ENCODE results near the gene FALEC.
"Not testable (repeated sequence)": the region's sequence is repeated elsewhere in the genome, so short reads cannot be mapped to it uniquely, and the experiment has no call there.

FALEC gene

GRCh38 chr1:150563340-150564038, 47.9 kb downstream of the FALEC start:
- H3K36me3 ChIP-seq (ENCODE audit: control insufficient read depth, insufficient read depth, low read length): peaks cover 8% of the 10 kb centered on the region
- no peaks in the 10 kb centered on the region for H3K9me3 ChIP-seq (ENCODE audit: control insufficient read depth, insufficient read depth, low read length)

DNA sequence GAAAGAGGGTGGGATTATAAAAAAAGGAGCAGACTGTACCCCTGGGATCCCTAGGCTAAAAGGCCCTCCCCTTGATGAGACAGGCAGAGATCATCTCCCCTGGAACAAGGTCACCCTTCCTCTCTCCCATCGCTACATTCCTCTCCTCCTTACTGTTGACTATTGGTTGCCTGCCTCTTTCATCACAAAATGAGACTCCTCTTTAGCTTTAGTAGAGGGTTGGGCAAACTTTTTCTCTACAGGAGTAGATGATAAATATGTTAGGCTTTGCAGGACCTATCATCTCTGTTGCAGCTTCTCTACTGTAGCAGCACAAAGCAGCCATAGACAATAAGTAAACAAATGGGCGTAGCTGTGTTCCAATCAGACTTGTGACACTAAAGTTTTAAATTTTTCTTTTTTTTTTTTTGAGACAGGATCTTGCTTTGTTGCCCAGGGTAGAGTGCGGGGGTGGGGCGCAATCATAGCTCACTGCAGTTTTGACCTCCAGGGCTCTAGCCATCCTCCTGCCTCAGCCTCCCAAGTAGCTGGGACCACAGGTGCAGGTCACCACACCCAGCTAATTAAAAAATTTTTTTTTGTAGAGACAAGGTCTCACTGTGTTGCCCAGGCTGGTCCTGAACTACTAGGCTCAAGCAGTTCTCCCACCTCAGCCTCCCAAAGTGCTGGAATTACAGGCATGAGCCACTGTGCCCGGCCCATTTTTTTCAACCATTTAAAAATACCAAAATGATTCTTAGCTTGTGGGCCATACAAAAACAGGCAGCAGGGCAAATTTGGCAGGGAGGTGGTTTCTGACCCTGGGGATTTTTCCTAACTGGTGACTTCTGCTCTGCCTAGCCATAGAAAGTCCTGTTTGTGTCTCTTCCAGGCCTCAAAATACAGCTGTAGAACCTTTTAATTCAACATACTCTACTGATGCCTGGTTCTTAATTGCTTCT, 48.8 kb downstream of the FALEC start:
- Histone ChIP-seq H3K4me3 (ENCODE audit: low read depth, low read length) (no peak overlapping the region), H3K36me3 (ENCODE audit: control insufficient read depth, insufficient read depth, low read length) (peaks cover under 1% of the 10 kb centered on the region), H3K4me1 (ENCODE audit: control insufficient read depth, insufficient read depth, low read length) (peaks cover 46% of the 10 kb centered on the region), H3K9ac (ENCODE audit: low read depth, low read length) (peak overlapping the region; percentile 55), H3K9me3 (ENCODE audit: control insufficient read depth, insufficient read depth, low read length) (no peaks in the 10 kb centered on the region), H3K27me3 (ENCODE audit: control insufficient read depth, insufficient read depth, low read length) (no peaks in the 10 kb centered on the region)

More at GRCh38 chr1:150563340-150564038, 47.9 kb downstream of the FALEC start:
- Histone ChIP-seq H3K4me3 (ENCODE audit: low read depth, low read length) (no peak overlapping the region), H3K4me1 (ENCODE audit: control insufficient read depth, insufficient read depth, low read length) (peaks cover 39% of the 10 kb centered on the region), H3K27me3 (ENCODE audit: control insufficient read depth, insufficient read depth, low read length) (no peaks in the 10 kb centered on the region), H3K9ac (ENCODE audit: low read depth, low read length) (peak overlapping the region; percentile 84)

GRCh38 chr1:150565240-150565991, 49.9 kb downstream of the FALEC start:
- not testable (repeated sequence) for H3K4me3 ChIP-seq (ENCODE audit: low read depth, low read length); H3K27me3 ChIP-seq (ENCODE audit: control insufficient read depth, insufficient read depth, low read length); H3K36me3 ChIP-seq (ENCODE audit: control insufficient read depth, insufficient read depth, low read length); H3K9me3 ChIP-seq (ENCODE audit: control insufficient read depth, insufficient read depth, low read length); H3K9ac ChIP-seq (ENCODE audit: low read depth, low read length)
- H3K4me1 ChIP-seq (ENCODE audit: control insufficient read depth, insufficient read depth, low read length): peaks cover 51% of the 10 kb centered on the region

- Histone ChIP-seq H3K27me3 (ENCODE audit: control insufficient read depth, insufficient read depth, low read length) (no peaks in the 10 kb centered on the region), H3K9me3 (ENCODE audit: control insufficient read depth, insufficient read depth, low read length) (no peaks in the 10 kb centered on the region), H3K36me3 (ENCODE audit: control insufficient read depth, insufficient read depth, low read length) (no peaks in the 10 kb centered on the region), H3K4me3 (ENCODE audit: low read depth, low read length) (no peak overlapping the region), H3K4me1 (ENCODE audit: control insufficient read depth, insufficient read depth, low read length) (peaks cover 52% of the 10 kb centered on the region), H3K9ac (ENCODE audit: low read depth, low read length) (peak overlapping the region; percentile 28)
These were observed 51.2 kb downstream of the FALEC start for GRCh38 chr1:150566589-150567340.

DNA sequence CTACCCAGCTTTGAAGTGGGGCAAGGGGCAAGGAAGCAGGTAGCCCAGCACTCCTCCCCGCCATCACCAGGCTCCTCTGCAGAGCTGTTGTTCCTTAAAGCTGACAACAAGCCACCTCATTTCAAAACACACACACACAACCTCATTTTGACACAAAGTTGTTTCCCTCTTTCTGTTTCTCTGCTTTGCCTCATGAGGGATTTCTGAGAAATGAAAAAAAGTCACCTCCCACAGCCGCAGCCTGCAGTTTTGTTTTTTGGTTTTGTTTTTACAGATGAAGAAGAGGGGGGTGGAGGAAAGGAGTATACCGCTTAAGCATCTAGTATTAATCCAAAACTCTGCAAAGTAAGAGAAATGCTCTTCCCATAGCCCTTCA, 51.8 kb downstream of the FALEC start:
- Histone ChIP-seq H3K4me1 (ENCODE audit: control insufficient read depth, insufficient read depth, low read length) (peaks cover 52% of the 10 kb centered on the region), H3K36me3 (ENCODE audit: control insufficient read depth, insufficient read depth, low read length) (no peaks in the 10 kb centered on the region), H3K4me3 (ENCODE audit: low read depth, low read length) (peak overlapping the region; percentile 39), H3K9ac (ENCODE audit: low read depth, low read length) (peak overlapping the region; percentile 28), H3K9me3 (ENCODE audit: control insufficient read depth, insufficient read depth, low read length) (no peaks in the 10 kb centered on the region), H3K27me3 (ENCODE audit: control insufficient read depth, insufficient read depth, low read length) (no peaks in the 10 kb centered on the region)

- H3K4me1 ChIP-seq (ENCODE audit: control insufficient read depth, insufficient read depth, low read length): peaks cover 50% of the 10 kb centered on the region
- H3K9ac ChIP-seq (ENCODE audit: low read depth, low read length): peak overlapping the region; percentile 28
- peak overlapping the region; percentile 39 for H3K4me3 ChIP-seq (ENCODE audit: low read depth, low read length)
These were observed 52.4 kb downstream of the FALEC start for GRCh38 chr1:150567717-150568593.

DNA sequence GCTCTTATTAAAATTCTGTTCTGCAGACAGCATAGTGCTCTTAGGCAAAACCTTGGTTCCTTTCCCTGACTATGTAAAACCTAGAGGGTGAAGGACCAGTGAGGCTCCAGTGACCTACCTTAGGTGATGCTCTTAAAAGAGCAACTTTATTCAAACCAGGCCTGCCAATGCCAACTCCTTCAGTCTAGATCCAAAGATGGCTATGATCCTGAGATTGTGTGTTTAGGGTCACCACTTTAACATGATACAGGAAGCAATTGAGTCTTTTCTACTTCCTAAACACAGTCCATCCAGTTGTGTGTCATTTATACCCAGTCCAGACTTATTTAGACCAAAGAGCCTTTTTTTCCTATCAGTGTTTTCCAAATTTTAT, 53.0 kb downstream of the FALEC start:
- no peaks in the 10 kb centered on the region for H3K36me3 ChIP-seq (ENCODE audit: control insufficient read depth, insufficient read depth, low read length)
- H3K9me3 ChIP-seq (ENCODE audit: control insufficient read depth, insufficient read depth, low read length): no peaks in the 10 kb centered on the region
- H3K4me1 ChIP-seq (ENCODE audit: control insufficient read depth, insufficient read depth, low read length): peaks cover 47% of the 10 kb centered on the region
- H3K9ac ChIP-seq (ENCODE audit: low read depth, low read length): peak overlapping the region; percentile 0
- peak overlapping the region; percentile 16 for H3K4me3 ChIP-seq (ENCODE audit: low read depth, low read length)
- no peaks in the 10 kb centered on the region for H3K27me3 ChIP-seq (ENCODE audit: control insufficient read depth, insufficient read depth, low read length)

More at GRCh38 chr1:150567717-150568593, 52.4 kb downstream of the FALEC start:
- Histone ChIP-seq H3K36me3 (ENCODE audit: control insufficient read depth, insufficient read depth, low read length) (no peaks in the 10 kb centered on the region), H3K27me3 (ENCODE audit: control insufficient read depth, insufficient read depth, low read length) (no peaks in the 10 kb centered on the region), H3K9me3 (ENCODE audit: control insufficient read depth, insufficient read depth, low read length) (no peaks in the 10 kb centered on the region)

GRCh38 chr1:150572918-150573647, 57.5 kb downstream of the FALEC start:
- H3K4me3 ChIP-seq (ENCODE audit: low read depth, low read length): peak overlapping the region; percentile 9
- peaks cover 33% of the 10 kb centered on the region for H3K36me3 ChIP-seq (ENCODE audit: control insufficient read depth, insufficient read depth, low read length)
- H3K4me1 ChIP-seq (ENCODE audit: control insufficient read depth, insufficient read depth, low read length): peaks cover 35% of the 10 kb centered on the region
- no peak overlapping the region for H3K9ac ChIP-seq (ENCODE audit: low read depth, low read length)
- H3K9me3 ChIP-seq (ENCODE audit: control insufficient read depth, insufficient read depth, low read length): no peaks in the 10 kb centered on the region
- no peaks in the 10 kb centered on the region for H3K27me3 ChIP-seq (ENCODE audit: control insufficient read depth, insufficient read depth, low read length)

- peaks cover 31% of the 10 kb centered on the region for H3K4me1 ChIP-seq (ENCODE audit: control insufficient read depth, insufficient read depth, low read length)
These were observed 58.1 kb downstream of the FALEC start for GRCh38 chr1:150573648-150574071.

More at GRCh38 chr1:150573648-150574071, 58.1 kb downstream of the FALEC start:
- H3K9me3 ChIP-seq (ENCODE audit: control insufficient read depth, insufficient read depth, low read length); H3K9ac ChIP-seq (ENCODE audit: low read depth, low read length); H3K27me3 ChIP-seq (ENCODE audit: control insufficient read depth, insufficient read depth, low read length): not testable (repeated sequence)
- Histone ChIP-seq H3K4me3 (ENCODE audit: low read depth, low read length) (peak overlapping the region; percentile 9), H3K36me3 (ENCODE audit: control insufficient read depth, insufficient read depth, low read length) (peaks cover 37% of the 10 kb centered on the region)

Measured in iPS-15b (cell line).